Muscle of leg (tissue), 11 donors: ENCODE data around the gene SLAMF9. TPM values are rescaled to one million over a fixed set of nuclear protein-coding genes. Genes with fewer than 3 reads are reported as not detected.

Source experiments
- DNase-seq: peaks from one replicate; pipeline ENCODE4 v3.0.0; 2013
- H3K27ac ChIP-seq: one replicate; pipeline ENCODE4 v1.5.1; 2013; ENCODE audit warnings: mild to moderate bottlenecking, low read length, control low read depth
- H3K27me3 ChIP-seq: one replicate; pipeline ENCODE4 v1.6.1; 2013; ENCODE audit warnings: low read length; ENCODE audit not compliant: control insufficient read depth, insufficient read depth
- H3K36me3 ChIP-seq: one replicate; pipeline ENCODE4 v1.6.1; 2013; ENCODE audit warnings: low read length; ENCODE audit not compliant: control insufficient read depth, insufficient read depth
- H3K4me1 ChIP-seq: one replicate; pipeline ENCODE4 v1.6.1; 2013; ENCODE audit warnings: low read length; ENCODE audit not compliant: control insufficient read depth, insufficient read depth
- H3K4me3 ChIP-seq: one replicate; pipeline ENCODE4 v1.5.1; 2013; ENCODE audit warnings: low read length, control low read depth
- H3K9me3 ChIP-seq: replicated peaks from 2 replicates; pipeline ENCODE4 v1.6.1; 2013; ENCODE audit warnings: low read depth, low read length; ENCODE audit not compliant: control insufficient read depth
- WGBS: methylation state at CpG from one replicate; pipeline ENCODE4 v1.1.5; 2013; ENCODE audit warnings: missing lambda C conversion rate; ENCODE audit not compliant: insufficient coverage; 5-methylcytosine and 5-hydroxymethylcytosine counted together
- polyA plus RNA-seq, 8 donors: library from polyadenylated mRNA; unstranded; fragments of 120-200 nt; gene quantifications; one replicate each; pipeline versions ENCODE4 v1.2.1 to v1.2.3, GENCODE V29; 2013; ENCODE audit warnings: inconsistent platforms in 1 of 8, low replicate concordance in 1 of 8; ENCODE audit not compliant: insufficient read length in 8 of 8, insufficient read depth in 1 of 8
- total RNA-seq: library from RNA; stranded (reverse); fragments of 120-200 nt; gene quantifications from one replicate; pipeline ENCODE4 v1.2.4, GENCODE V29; 2013

SLAMF9 gene
- total and polyA plus RNA-seq, 9 donors, result not detected

DNA sequence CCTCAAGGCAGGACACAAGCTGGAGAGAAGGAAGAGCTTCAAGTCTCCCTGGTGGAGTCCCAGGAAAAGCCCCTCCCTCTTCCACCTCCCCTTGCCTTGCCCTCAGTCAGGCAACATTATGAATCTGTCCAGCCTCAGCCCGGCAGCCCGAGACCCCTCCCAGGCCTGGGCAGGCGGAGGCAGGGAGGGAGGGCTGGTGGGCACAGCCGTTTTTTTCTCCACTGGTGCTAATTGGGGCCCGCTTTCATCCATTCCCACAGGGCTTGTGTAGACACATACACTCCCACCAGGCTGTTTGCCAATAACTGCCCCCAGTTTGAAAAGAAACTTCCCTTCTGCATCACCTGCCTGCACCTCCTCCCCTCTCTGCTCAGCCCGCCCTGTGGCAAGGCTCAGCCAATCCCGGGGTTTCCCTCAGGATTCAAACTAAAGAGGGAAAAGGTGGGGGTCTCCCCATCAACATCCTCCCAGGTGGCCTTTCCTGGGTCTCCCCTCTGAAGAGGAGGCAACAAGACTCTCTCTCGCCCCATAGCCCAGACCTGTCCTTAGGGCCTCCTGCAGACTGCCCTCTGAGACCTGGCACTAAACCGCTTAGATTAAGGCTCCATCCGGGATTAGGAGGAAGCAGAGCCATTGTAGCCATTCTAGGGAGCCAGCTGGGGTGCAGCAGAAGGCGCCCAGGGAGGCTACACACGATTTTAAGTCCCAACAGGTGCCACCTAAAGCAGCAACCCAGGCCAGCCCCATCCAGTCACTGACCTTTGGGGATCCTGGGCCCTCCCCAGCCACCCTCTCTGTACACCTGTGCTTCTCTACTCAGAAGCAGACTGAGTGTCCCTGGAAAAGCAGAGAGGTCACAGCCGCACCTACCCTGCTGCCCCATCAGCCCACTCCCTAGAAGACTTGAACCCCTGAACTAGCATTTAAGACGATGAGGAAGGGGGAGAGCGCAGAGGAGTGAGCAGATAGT, 12.2 kb downstream of the SLAMF9 start:
- Histone ChIP-seq H3K27me3 (peaks cover 23% of the 10 kb centered on the region), H3K9me3 (no peaks in the 10 kb centered on the region), H3K27ac (no peak overlapping the region), H3K4me3 (no peak overlapping the region), H3K4me1 (peaks cover 17% of the 10 kb centered on the region), H3K36me3 (no peaks in the 10 kb centered on the region)
- 45% methylated on average over 10 of the region's 15 CpGs for WGBS
- DNase-seq, result no peak

DNA sequence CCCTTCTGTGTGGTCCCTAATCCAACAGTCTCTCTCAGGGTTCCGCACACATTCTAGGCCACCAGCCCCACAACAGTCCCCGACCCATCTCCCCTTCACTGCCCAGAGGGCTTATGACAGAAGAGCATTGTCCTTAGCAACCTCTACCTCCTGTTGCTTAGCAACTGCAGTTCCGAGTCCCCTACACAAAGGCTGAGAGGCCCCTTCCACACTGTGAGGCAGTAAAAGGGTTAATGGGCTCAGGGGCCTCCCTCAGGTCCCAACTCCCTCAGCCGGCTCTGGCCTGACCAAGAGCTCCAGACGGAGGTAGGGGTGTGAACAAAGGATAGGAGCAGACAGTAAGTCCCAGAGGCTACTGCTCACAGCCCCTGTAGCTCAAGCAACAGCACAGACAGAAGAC, 12.9 kb downstream of the SLAMF9 start:
- WGBS, result 45% methylated on average over 2 of the region's 5 CpGs
- DNase-seq, result no peak
- Histone ChIP-seq H3K27me3 (peaks cover 22% of the 10 kb centered on the region), H3K36me3 (no peaks in the 10 kb centered on the region), H3K4me3 (no peak overlapping the region), H3K27ac (no peak overlapping the region), H3K9me3 (no peaks in the 10 kb centered on the region), H3K4me1 (peaks cover 17% of the 10 kb centered on the region)

DNA sequence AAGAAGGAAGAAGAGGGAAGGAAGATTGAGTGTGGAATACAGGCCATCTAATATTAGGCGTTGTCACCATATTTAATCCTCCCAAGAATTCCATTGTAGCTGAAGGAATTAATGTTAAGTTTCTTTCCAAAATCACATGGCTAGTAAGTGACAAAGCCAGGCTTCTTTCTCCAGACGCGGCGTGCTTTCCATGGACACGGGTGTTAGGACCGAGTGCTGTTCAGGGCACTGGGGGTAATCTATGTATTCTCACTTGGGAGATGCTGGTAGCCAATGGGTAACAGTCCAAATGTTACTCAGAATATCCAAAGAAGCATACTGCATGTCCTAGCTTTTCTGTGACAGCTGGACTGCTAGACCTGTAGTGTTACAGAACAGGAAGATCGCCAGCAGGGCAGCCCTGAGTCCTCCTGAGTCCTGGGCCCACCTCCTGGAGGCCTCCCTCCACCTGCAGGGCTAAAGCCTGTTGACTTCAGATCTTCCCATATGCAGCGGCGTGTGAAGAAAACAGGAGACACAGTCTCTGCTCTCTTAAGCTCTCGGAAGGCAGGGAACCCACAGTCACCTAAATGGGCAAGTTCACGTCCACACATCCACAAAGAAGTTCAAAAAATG, 13.9 kb downstream of the SLAMF9 start:
- no peak for DNase-seq
- WGBS, result 66% methylated on average over 4 of the region's 11 CpGs
- no peak overlapping the region for H3K4me3 ChIP-seq
- no peaks in the 10 kb centered on the region for H3K9me3 ChIP-seq
- H3K36me3 ChIP-seq, result no peaks in the 10 kb centered on the region
- no peak overlapping the region for H3K27ac ChIP-seq
- H3K27me3 ChIP-seq, result peaks cover 16% of the 10 kb centered on the region
- H3K4me1 ChIP-seq, result peaks cover 9% of the 10 kb centered on the region

DNA sequence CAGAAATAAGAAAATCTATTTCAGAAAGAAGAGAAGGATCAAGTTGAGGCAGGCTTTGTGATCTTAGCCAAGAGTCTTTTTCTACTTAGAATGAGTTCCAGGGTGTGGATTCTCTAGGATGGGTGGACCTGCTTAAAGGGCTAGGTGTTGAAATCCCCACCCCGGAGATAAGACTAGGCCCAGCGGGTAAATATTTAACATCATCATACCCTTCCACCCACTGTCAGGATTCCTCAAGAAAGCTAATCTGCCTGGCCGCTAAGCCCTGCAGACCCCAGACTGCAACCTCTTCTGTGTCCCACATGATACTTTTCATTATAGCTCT, 14.4 kb downstream of the SLAMF9 start:
- Histone ChIP-seq H3K36me3 (no peaks in the 10 kb centered on the region), H3K4me1 (peaks cover 6% of the 10 kb centered on the region), H3K4me3 (no peak overlapping the region), H3K27me3 (peaks cover 11% of the 10 kb centered on the region), H3K9me3 (no peaks in the 10 kb centered on the region), H3K27ac (no peak overlapping the region)
- DNase-seq, result no peak
- WGBS, result no CpG with 5 or more reads among the region's 3 CpGs

DNA sequence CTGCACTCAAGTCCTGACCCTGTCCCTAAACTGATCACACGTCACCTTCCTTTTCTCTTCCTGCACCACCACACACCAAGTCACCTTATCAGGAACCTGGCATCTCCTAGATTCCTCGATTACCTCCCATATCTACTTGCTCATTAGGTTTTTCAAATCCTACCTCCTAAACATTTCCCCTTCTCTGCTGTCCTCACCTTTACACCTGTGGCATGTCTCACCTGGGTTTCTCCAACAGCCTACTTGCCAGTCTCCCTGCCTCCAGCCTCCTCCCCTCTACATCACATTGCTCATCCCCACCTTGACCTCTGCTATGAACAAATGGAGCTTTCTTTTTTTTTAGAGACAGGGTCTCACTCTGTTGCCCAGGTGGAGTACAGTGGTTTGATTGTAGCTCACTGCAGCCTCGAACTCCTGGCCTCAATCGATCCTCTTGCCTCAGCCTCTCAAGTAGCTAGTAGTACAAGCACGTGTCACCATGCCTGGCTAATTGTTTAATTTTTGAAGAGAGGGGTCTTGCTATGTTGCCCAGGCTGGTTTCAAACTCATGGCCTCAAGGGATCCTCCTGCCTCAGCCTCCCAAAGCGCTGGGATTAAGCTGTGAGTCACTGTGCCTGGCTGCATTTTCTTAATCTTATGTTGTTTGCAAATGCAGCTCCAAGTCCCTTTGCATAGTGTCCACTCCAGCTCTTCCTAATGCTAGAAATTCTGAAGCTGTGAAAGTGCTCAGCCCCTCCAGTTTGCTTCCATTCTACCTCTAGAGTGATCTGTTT, 14.9 kb downstream of the SLAMF9 start:
- Histone ChIP-seq H3K4me1 (peaks cover 6% of the 10 kb centered on the region), H3K27ac (no peak overlapping the region), H3K27me3 (peaks cover 7% of the 10 kb centered on the region), H3K36me3 (no peaks in the 10 kb centered on the region), H3K9me3 (no peaks in the 10 kb centered on the region), H3K4me3 (no peak overlapping the region)
- DNase-seq, result no peak
- 90% methylated on average over 5 of the region's 6 CpGs for WGBS

DNA sequence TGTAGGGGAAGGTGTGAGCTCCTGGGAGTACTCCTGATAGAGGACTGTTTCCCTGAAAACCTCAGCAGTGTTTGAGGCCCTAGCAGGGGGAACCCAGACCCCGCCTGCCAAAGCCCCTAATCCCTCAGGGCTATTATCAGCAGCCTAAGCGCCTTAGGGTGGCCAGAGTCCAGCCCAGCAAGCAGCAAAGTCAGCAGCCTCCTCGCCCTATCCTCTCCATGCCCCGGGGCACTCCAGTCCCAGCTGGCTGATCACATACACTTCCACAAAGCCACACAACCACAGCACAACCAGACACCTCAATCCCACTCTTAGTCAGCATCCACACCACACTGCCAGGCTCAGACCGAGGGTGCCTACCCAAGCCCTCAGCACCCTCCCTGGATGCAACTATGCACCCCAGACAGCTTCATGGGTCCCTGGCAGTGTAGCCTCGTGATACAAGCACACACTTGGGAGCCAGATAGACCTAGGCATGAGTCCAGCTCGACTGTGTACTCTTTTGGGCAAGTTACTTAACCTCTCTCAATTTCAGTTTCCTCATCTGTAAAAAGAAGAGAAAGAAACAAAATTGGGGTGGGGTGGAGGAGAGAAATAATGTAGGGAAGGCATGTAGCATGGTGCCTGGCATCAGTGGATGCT, 15.7 kb downstream of the SLAMF9 start:
- WGBS, result 48% methylated on average over 6 of the region's 7 CpGs
- Histone ChIP-seq H3K4me3 (no peak overlapping the region), H3K27ac (no peak overlapping the region), H3K36me3 (no peaks in the 10 kb centered on the region), H3K9me3 (no peaks in the 10 kb centered on the region), H3K27me3 (peaks cover 5% of the 10 kb centered on the region), H3K4me1 (peaks cover 6% of the 10 kb centered on the region)
- no peak for DNase-seq

DNA sequence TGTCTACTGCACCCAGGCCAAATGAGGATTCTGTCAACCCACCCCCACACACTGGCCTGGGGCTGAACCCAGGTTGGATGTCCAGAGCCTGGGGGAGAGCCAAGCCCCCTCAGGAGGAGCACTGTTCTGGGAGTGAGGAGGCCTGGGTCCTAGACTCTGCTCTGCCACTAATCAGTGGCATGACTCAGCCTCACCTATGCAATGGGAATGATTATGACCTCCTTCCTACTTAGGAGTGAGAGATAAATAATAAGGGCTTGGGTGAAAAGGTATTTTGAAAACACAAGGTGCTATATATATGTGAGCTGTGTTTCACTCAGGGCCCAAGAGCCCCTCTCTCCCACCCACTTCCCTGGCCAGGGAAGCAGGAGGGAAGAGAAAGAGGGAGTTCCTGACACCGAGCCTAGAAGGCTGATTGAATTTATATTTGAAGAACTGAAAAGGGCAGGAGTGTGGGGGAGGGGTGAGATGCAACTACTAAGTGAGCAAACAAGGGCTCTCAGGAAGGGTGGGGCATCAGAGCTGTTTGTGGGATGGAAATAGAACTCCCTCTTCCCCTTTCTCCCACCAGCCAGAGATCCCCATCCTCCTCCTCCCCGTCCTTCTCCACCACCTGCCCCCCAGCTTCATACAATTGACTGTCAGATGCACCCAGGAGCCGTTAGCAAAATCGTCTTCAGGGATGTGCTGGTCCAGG, 16.8 kb downstream of the SLAMF9 start:
- H3K4me1 ChIP-seq, result peaks cover 6% of the 10 kb centered on the region
- 30% methylated on average over 3 of the region's 4 CpGs for WGBS
- H3K36me3 ChIP-seq, result no peaks in the 10 kb centered on the region
- DNase-seq, result no peak
- H3K4me3 ChIP-seq, result no peak overlapping the region
- no peaks in the 10 kb centered on the region for H3K9me3 ChIP-seq
- H3K27me3 ChIP-seq, result peaks cover 5% of the 10 kb centered on the region
- H3K27ac ChIP-seq, result no peak overlapping the region

DNA sequence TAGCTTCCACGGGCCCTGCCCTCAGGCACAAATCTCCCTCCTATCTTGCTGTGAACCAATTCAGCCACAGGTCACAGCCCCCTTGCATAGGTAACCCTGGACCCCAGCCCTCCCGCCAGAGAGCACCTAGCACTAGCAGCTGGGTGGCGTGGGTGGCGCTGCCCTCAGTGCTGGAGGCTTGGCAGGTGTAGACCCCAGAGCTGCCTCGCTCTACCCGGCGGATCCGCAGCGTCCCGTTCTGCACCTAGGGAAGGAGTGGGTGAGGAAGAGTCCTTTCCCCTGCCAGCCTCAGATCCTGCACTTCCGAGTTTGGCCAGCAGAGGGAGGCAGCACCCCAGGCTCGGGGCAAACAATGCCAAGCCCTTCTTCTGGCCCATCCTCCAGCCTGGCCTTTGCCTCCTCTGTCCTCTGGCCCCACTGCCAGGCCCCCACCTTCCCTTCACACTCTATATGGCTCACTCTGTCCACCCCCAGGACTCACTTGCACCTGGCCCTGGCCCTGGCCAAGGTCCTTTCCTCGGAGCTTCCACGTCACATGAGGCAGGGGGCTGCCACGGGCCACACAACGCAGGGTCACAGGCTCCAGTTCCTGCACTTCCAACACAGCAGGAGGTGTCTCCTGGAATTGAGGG, 17.6 kb downstream of the SLAMF9 start:
- no peaks in the 10 kb centered on the region for H3K9me3 ChIP-seq
- WGBS, result 34% methylated on average over 15 of the region's 16 CpGs
- no peaks in the 10 kb centered on the region for H3K36me3 ChIP-seq
- DNase-seq, result peak; percentile 64
- no peak overlapping the region for H3K27ac ChIP-seq
- H3K4me1 ChIP-seq, result peaks cover 6% of the 10 kb centered on the region
- peaks cover 5% of the 10 kb centered on the region for H3K27me3 ChIP-seq
- no peak overlapping the region for H3K4me3 ChIP-seq

DNA sequence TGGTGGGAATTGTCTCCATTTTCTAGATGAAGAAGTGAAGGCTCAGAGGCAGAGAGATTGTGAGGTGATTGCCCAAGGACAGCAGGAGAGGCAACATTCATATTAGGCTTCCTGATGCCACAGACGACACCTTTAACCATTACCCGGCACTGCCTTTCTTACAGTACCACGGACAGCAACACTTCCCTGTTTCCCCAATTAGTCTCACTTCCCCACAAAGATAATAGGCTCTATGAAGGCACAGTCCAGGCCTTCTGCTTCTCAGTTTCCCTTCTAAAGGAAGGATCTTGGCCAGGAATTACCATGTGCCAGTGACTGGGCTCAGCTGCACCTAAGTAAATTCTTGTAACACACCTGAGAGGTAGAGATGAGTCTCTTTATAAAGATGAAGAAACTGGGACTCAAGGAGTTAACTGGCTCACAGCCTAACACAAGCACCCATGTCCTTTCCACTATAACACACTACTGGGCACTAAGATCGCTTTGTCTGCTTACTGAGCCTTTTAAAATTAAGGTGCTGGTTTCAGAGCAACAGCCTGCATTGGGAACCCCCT, 18.2 kb downstream of the SLAMF9 start:
- H3K27me3 ChIP-seq, result peaks cover 5% of the 10 kb centered on the region
- 80% methylated on average over 1 of the region's 4 CpGs for WGBS
- H3K4me1 ChIP-seq, result peaks cover 6% of the 10 kb centered on the region
- no peak overlapping the region for H3K4me3 ChIP-seq
- DNase-seq, result no peak
- no peaks in the 10 kb centered on the region for H3K9me3 ChIP-seq
- no peaks in the 10 kb centered on the region for H3K36me3 ChIP-seq
- H3K27ac ChIP-seq, result no peak overlapping the region
